Osteocyte (in vitro differentiated cells): ENCODE measurements around the gene BHLHA9. TPM values are rescaled to one million over a fixed set of nuclear protein-coding genes. Genes with fewer than 3 reads are reported as not detected.
"Not testable (repeated sequence)": the region's sequence is repeated elsewhere in the genome, so short reads cannot be mapped to it uniquely, and the experiment has no call there.

Experiments used
- DNase-seq: peaks from one replicate; pipeline ENCODE4 v3.0.0; 2021; ENCODE audit warnings: mixed read lengths; ENCODE audit not compliant: unreplicated experiment; ENCODE audit errors: extremely low spot score
- H3K27ac Mint-ChIP-seq: one replicate; pipeline ENCODE4 v1.8.0; 2021; ENCODE audit warnings: mild to moderate bottlenecking, mixed read lengths; ENCODE audit not compliant: unreplicated experiment
- H3K27me3 Mint-ChIP-seq: one replicate; pipeline ENCODE4 v1.8.0; 2021; ENCODE audit warnings: mixed read lengths; ENCODE audit not compliant: unreplicated experiment
- H3K36me3 Mint-ChIP-seq: one replicate; pipeline ENCODE4 v1.8.0; 2021; ENCODE audit warnings: mixed read lengths; ENCODE audit not compliant: unreplicated experiment
- H3K4me1 Mint-ChIP-seq: one replicate; pipeline ENCODE4 v1.8.0; 2021; ENCODE audit warnings: mixed read lengths; ENCODE audit not compliant: unreplicated experiment
- H3K4me3 Mint-ChIP-seq: one replicate; pipeline ENCODE4 v1.8.0; 2021; ENCODE audit warnings: mild to moderate bottlenecking, moderate library complexity, mixed read lengths; ENCODE audit not compliant: unreplicated experiment
- H3K9me3 Mint-ChIP-seq: one replicate; pipeline ENCODE4 v1.8.0; 2021; ENCODE audit warnings: mixed read lengths; ENCODE audit not compliant: unreplicated experiment
- total RNA-seq: library from RNA; stranded (reverse); gene quantifications from 2 replicates; pipeline ENCODE4 v1.2.1, GENCODE V29; 2021
- TF ChIP-seq, protein P1 (sequence below): fragments of 200-600 bp; sonication (generic); IDR thresholded peaks from 2 replicates; pipeline ENCODE4 v1.5.0; 2021; ENCODE audit warnings: antibody characterized with exemption, mild to moderate bottlenecking, moderate library complexity

BHLHA9 gene
- total RNA-seq, 1 donor from 2014 or later, result not detected

DNA sequence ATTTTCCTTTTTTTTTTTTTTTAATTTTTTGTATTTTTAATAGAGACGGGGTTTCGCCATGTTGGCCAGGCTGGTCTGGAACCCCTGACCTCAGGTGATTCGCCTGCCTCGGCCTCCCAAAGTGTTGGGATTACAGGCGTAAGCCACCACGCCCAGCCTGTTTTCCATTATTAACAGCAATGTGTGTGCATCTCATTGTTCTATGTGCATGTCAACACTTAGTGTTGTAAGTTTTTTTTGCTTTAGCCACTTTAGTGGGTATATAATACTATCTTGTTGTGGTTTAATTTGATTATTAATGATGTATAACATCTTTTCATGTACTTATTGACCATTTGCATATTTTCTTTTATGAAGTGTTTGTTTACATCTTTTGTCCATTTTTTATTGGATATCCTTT, 32.8 kb upstream of the BHLHA9 start:
- peaks cover 21% of the 10 kb centered on the region for H3K27me3 Mint-ChIP-seq
- TF ChIP-seq, protein P1, sequence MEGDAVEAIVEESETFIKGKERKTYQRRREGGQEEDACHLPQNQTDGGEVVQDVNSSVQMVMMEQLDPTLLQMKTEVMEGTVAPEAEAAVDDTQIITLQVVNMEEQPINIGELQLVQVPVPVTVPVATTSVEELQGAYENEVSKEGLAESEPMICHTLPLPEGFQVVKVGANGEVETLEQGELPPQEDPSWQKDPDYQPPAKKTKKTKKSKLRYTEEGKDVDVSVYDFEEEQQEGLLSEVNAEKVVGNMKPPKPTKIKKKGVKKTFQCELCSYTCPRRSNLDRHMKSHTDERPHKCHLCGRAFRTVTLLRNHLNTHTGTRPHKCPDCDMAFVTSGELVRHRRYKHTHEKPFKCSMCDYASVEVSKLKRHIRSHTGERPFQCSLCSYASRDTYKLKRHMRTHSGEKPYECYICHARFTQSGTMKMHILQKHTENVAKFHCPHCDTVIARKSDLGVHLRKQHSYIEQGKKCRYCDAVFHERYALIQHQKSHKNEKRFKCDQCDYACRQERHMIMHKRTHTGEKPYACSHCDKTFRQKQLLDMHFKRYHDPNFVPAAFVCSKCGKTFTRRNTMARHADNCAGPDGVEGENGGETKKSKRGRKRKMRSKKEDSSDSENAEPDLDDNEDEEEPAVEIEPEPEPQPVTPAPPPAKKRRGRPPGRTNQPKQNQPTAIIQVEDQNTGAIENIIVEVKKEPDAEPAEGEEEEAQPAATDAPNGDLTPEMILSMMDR, result no peak
- H3K27ac Mint-ChIP-seq, result no peak overlapping the region
- no peaks in the 10 kb centered on the region for H3K36me3 Mint-ChIP-seq
- peaks cover 10% of the 10 kb centered on the region for H3K4me1 Mint-ChIP-seq
- H3K9me3 Mint-ChIP-seq, result no peaks in the 10 kb centered on the region
- no peak for DNase-seq
- no peak overlapping the region for H3K4me3 Mint-ChIP-seq

DNA sequence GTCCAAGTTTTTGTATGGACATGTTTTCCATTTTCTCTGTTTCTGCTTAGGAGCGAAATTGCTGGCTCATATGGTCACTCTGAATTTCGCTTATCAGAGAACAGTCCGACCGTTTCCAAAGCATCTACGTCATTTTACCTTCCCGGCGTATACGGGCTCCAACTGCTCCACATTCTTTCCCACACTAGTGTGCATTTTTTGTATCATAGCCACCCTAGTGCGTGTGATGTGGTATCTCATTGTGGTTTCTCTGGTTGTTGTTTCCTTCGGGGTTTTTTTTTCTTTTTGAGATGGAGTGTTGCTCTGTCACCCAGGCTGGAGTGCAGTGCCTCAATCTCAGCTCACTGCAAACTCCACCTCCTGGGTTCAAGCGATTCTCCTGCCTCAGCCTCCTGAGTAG, 31.0 kb upstream of the BHLHA9 start:
- no peak overlapping the region for H3K27ac Mint-ChIP-seq
- H3K36me3 Mint-ChIP-seq, result no peaks in the 10 kb centered on the region
- no peaks in the 10 kb centered on the region for H3K4me1 Mint-ChIP-seq
- H3K4me3 Mint-ChIP-seq, result no peak overlapping the region
- H3K27me3 Mint-ChIP-seq, result peaks cover 19% of the 10 kb centered on the region
- H3K9me3 Mint-ChIP-seq, result no peaks in the 10 kb centered on the region
- TF ChIP-seq, protein P1, result no peak
- no peak for DNase-seq

DNA sequence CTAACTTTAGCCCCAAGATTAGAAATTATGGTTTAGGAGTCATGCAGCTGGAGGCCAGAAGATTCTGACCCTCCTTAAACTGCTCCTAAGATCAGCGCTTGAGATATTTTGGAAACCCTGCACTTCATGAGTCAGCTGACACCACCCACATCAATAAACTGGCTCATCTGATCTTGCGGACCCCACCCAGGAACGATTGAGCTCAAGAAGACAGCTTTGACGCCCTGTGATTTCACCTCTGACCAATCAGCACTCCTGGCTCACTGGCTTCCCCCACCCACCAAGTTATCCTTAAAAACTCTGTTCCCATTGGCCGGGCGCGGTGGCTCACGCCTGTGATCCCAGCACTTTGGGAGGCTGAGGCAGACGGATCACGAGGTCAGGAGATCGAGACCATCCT, 29.8 kb upstream of the BHLHA9 start:
- not testable (repeated sequence) for H3K4me1 Mint-ChIP-seq, H3K9me3 Mint-ChIP-seq, H3K4me3 Mint-ChIP-seq, H3K27ac Mint-ChIP-seq, DNase-seq, H3K36me3 Mint-ChIP-seq
- H3K27me3 Mint-ChIP-seq, result peaks cover 19% of the 10 kb centered on the region

DNA sequence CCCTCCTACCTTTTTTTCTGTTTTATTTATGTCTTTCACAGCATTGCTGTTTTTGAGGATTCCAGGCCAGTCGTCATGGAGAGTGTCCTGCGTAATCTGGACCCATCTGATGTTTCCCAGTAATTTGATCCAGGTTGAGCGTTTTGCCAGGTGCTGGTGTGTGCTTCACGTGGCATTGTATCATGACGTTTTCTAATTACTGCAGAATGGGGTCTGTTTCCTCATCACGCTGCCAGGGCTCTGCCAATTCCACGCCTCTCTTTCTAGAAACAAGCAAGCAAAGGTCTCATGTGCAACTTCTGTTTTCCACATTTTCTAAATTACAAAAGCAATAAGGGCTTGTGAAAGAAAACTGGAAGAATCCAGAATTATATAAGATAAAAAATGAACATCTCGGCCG, 28.3 kb upstream of the BHLHA9 start:
- Mint-ChIP-seq H3K9me3 (no peaks in the 10 kb centered on the region), H3K4me3 (no peak overlapping the region), H3K27ac (no peak overlapping the region), H3K4me1 (no peaks in the 10 kb centered on the region), H3K36me3 (no peaks in the 10 kb centered on the region), H3K27me3 (peaks cover 19% of the 10 kb centered on the region)
- TF ChIP-seq, protein P1, result no peak
- no peak for DNase-seq

DNA sequence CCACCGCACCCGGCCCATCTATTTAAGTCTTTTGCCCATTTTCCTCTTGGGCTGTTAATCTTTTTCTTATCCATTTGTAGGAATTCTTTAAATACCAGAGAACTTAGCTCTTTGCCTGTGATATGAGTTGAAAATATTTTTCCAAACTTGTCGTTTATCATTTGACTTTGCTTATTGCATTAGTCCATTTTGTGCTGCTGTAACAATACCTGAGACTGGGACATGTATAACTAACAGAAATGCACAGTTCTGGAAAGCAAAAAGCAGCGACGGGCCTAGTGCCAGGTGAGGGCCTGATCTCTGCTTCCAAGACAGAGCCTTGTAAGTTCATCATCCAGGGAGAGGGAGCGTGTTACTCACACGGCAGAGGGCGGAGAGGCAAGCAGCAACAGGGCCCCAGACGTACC, 25.6 kb upstream of the BHLHA9 start:
- TF ChIP-seq, protein P1, result no peak
- H3K9me3 Mint-ChIP-seq, result no peaks in the 10 kb centered on the region
- no peaks in the 10 kb centered on the region for H3K36me3 Mint-ChIP-seq
- H3K4me1 Mint-ChIP-seq, result no peaks in the 10 kb centered on the region
- H3K4me3 Mint-ChIP-seq, result no peak overlapping the region
- peaks cover 15% of the 10 kb centered on the region for H3K27me3 Mint-ChIP-seq
- H3K27ac Mint-ChIP-seq, result no peak overlapping the region
- no peak for DNase-seq
